ENCODE results near the gene ENTPD2.
A peak's percentile ranks its signal among the peaks of the same experiment; 100 is the strongest.
"Not testable (repeated sequence)": the region's sequence is repeated elsewhere in the genome, so short reads cannot be mapped to it uniquely, and the experiment has no call there.

ENTPD2 gene

GRCh38 chr9:137045294-137046087, 8.4 kb downstream of the ENTPD2 start:
- peak; percentile 31 for DNase-seq (ENCODE audit: low read depth)

- no peak for DNase-seq (ENCODE audit: low read depth)
Measured at GRCh38 chr9:137044502-137045177, 9.2 kb downstream of the ENTPD2 start.

GRCh38 chr9:137044037-137044436, 9.8 kb downstream of the ENTPD2 start:
- DNase-seq (ENCODE audit: low read depth) = no peak

GRCh38 chr9:137042751-137043727, 10.8 kb downstream of the ENTPD2 start:
- DNase-seq (ENCODE audit: low read depth) = no peak

- DNase-seq (ENCODE audit: low read depth) = peak; percentile 20
Measured at GRCh38 chr9:137041124-137041523, 12.7 kb downstream of the ENTPD2 start.

GRCh38 chr9:137040568-137040967, 13.3 kb downstream of the ENTPD2 start:
- DNase-seq (ENCODE audit: low read depth) = no peak

GRCh38 chr9:137039611-137040366, 14.1 kb downstream of the ENTPD2 start:
- DNase-seq (ENCODE audit: low read depth) = no peak

- DNase-seq (ENCODE audit: low read depth) = no peak
Measured at GRCh38 chr9:137038916-137039315, 14.9 kb downstream of the ENTPD2 start.

GRCh38 chr9:137037483-137037882, 16.4 kb downstream of the ENTPD2 start:
- DNase-seq (ENCODE audit: low read depth) = no peak

- no peak for DNase-seq (ENCODE audit: low read depth)
Measured at GRCh38 chr9:137037035-137037434, 16.8 kb downstream of the ENTPD2 start.

GRCh38 chr9:137035937-137036336, 17.9 kb downstream of the ENTPD2 start:
- no peak for DNase-seq (ENCODE audit: low read depth)

GRCh38 chr9:137035507-137035834, 18.4 kb downstream of the ENTPD2 start:
- no peak for DNase-seq (ENCODE audit: low read depth)

GRCh38 chr9:137034709-137035506, 19.0 kb downstream of the ENTPD2 start:
- DNase-seq (ENCODE audit: low read depth) = peak; percentile 71

GRCh38 chr9:137034039-137034708, 19.7 kb downstream of the ENTPD2 start:
- no peak for DNase-seq (ENCODE audit: low read depth)

GRCh38 chr9:137033481-137033880, 20.4 kb downstream of the ENTPD2 start:
- not testable (repeated sequence) for DNase-seq (ENCODE audit: low read depth)

GRCh38 chr9:137032858-137033257, 21.0 kb downstream of the ENTPD2 start:
- DNase-seq (ENCODE audit: low read depth) = no peak

GRCh38 chr9:137031904-137032640, 21.8 kb downstream of the ENTPD2 start, which contains the start of gene FUT7:
Gene FUT7 (minus strand): TSS chr9:137032088. CDS start chr9:137031991, 97 bp downstream.
- no peak for DNase-seq (ENCODE audit: low read depth)

- DNase-seq (ENCODE audit: low read depth) = peak; percentile 53
Measured at GRCh38 chr9:137030538-137031527, 23.0 kb downstream of the ENTPD2 start.

All from amniotic epithelial cell (primary cell).